ENCODE measurements around the gene C2CD3. TPM values are rescaled to one million over a fixed set of nuclear protein-coding genes. Genes with fewer than 3 reads are reported as not detected.
A peak's percentile ranks its signal among the peaks of the same experiment; 100 is the strongest.

Gene C2CD3
- total RNA-seq, 1 donor from 2014 or later = 53.7 TPM

DNA sequence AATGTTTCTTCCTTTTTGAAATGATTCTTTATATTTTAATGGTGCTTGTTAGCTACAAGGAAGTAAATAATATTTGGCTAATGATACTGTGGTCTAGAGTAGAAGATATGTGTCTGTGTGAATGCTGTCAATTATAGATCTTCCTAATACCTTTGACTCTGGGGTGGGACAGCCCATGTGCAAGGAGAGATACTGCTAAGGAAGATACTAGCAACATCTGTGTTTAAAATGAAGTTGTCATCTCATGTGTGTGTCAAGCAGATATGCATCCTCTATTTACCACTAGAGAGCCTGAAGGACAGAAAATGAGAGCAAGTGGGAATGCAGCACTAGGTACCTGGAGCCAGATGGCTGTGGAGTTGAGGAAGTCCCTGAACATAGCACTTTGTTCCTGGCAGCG lies 34.4 kb upstream of the C2CD3 start:
- no peaks in the 10 kb centered on the region for H3K9me3 ChIP-seq (ENCODE audit: insufficient read depth, low read depth, low read length)
- no peak for DNase-seq (ENCODE audit: low read depth)
- Mint-ChIP-seq H3K4me1 (ENCODE audit: low read depth, unreplicated experiment) (peaks cover 20% of the 10 kb centered on the region), H3K36me3 (ENCODE audit: low read depth, unreplicated experiment) (peaks cover 15% of the 10 kb centered on the region), H3K27ac (ENCODE audit: unreplicated experiment) (peak overlapping the region; percentile 15), H3K27me3 (ENCODE audit: low read depth, unreplicated experiment) (no peaks in the 10 kb centered on the region), H3K4me3 (ENCODE audit: unreplicated experiment) (no peak overlapping the region), H3K9me3 (ENCODE audit: unreplicated experiment) (no peaks in the 10 kb centered on the region)
- H3K36me3 ChIP-seq (ENCODE audit: insufficient read depth, low read length) = no peaks in the 10 kb centered on the region
- no peak overlapping the region for H3K4me2 ChIP-seq (ENCODE audit: low read length)
- H4K20me1 ChIP-seq (ENCODE audit: insufficient read depth, low read length) = peaks cover 7% of the 10 kb centered on the region
- TF ChIP-seq, protein P1, sequence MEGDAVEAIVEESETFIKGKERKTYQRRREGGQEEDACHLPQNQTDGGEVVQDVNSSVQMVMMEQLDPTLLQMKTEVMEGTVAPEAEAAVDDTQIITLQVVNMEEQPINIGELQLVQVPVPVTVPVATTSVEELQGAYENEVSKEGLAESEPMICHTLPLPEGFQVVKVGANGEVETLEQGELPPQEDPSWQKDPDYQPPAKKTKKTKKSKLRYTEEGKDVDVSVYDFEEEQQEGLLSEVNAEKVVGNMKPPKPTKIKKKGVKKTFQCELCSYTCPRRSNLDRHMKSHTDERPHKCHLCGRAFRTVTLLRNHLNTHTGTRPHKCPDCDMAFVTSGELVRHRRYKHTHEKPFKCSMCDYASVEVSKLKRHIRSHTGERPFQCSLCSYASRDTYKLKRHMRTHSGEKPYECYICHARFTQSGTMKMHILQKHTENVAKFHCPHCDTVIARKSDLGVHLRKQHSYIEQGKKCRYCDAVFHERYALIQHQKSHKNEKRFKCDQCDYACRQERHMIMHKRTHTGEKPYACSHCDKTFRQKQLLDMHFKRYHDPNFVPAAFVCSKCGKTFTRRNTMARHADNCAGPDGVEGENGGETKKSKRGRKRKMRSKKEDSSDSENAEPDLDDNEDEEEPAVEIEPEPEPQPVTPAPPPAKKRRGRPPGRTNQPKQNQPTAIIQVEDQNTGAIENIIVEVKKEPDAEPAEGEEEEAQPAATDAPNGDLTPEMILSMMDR (IDR thresholded peaks at IDR 0.05; ENCODE audit: insufficient read depth, low read depth, low read length) = no peak
- no peak for TF ChIP-seq EZH2 (IDR thresholded peaks at IDR 0.05; ENCODE audit: insufficient read depth, low read length)
- H3K27me3 ChIP-seq (ENCODE audit: insufficient read depth, low read length) = no peaks in the 10 kb centered on the region
- no peak overlapping the region for H3K27ac ChIP-seq (ENCODE audit: low read depth, low read length)
- H3K4me3 ChIP-seq (ENCODE audit: insufficient read depth, low read depth, low read length) = no peak overlapping the region
- peaks cover 6% of the 10 kb centered on the region for H3K79me2 ChIP-seq (ENCODE audit: insufficient read depth, low read length)
- no peaks in the 10 kb centered on the region for H3K4me1 ChIP-seq (ENCODE audit: insufficient read depth, low read length)
- no peak overlapping the region for H3K9ac ChIP-seq (ENCODE audit: low read length)
- no peak overlapping the region for H2AFZ ChIP-seq (ENCODE audit: low read depth, low read length)
- no peak for FAIRE-seq

DNA sequence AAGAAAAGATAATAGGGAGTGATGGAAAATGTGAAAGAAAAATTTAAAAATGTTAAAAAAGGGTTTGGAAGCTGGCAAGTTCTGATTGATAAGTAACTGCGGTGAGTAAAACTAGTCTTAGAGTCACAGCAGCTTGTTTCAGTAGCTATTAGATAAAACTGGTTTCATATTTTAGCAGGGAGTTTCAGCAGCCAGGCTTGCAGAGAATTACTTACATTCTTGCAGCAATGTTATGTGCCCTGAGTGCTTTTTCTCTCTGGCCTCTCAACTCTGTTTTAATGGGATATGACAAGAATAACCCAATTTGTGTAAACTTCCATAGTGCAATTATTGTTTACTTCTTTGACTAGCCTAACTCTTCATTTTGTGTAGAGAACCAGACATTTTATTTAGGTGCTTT lies 33.9 kb upstream of the C2CD3 start:
- TF ChIP-seq, protein P1 (IDR thresholded peaks at IDR 0.05; ENCODE audit: insufficient read depth, low read depth, low read length) = no peak
- no peak for TF ChIP-seq EZH2 (IDR thresholded peaks at IDR 0.05; ENCODE audit: insufficient read depth, low read length)
- Histone ChIP-seq H4K20me1 (ENCODE audit: insufficient read depth, low read length) (peaks cover 7% of the 10 kb centered on the region), H2AFZ (ENCODE audit: low read depth, low read length) (no peak overlapping the region), H3K9ac (ENCODE audit: low read length) (no peak overlapping the region), H3K27ac (ENCODE audit: low read depth, low read length) (no peak overlapping the region), H3K4me2 (ENCODE audit: low read length) (no peak overlapping the region), H3K9me3 (ENCODE audit: insufficient read depth, low read depth, low read length) (no peaks in the 10 kb centered on the region), H3K4me3 (ENCODE audit: insufficient read depth, low read depth, low read length) (no peak overlapping the region), H3K79me2 (ENCODE audit: insufficient read depth, low read length) (peaks cover 7% of the 10 kb centered on the region), H3K36me3 (ENCODE audit: insufficient read depth, low read length) (no peaks in the 10 kb centered on the region), H3K27me3 (ENCODE audit: insufficient read depth, low read length) (no peaks in the 10 kb centered on the region), H3K4me1 (ENCODE audit: insufficient read depth, low read length) (no peaks in the 10 kb centered on the region)
- Mint-ChIP-seq H3K4me3 (ENCODE audit: unreplicated experiment) (no peak overlapping the region), H3K36me3 (ENCODE audit: low read depth, unreplicated experiment) (peaks cover 15% of the 10 kb centered on the region), H3K9me3 (ENCODE audit: unreplicated experiment) (no peaks in the 10 kb centered on the region), H3K27me3 (ENCODE audit: low read depth, unreplicated experiment) (no peaks in the 10 kb centered on the region), H3K4me1 (ENCODE audit: low read depth, unreplicated experiment) (peaks cover 20% of the 10 kb centered on the region), H3K27ac (ENCODE audit: unreplicated experiment) (no peak overlapping the region)
- FAIRE-seq (no peak), DNase-seq (ENCODE audit: low read depth) (no peak)

DNA sequence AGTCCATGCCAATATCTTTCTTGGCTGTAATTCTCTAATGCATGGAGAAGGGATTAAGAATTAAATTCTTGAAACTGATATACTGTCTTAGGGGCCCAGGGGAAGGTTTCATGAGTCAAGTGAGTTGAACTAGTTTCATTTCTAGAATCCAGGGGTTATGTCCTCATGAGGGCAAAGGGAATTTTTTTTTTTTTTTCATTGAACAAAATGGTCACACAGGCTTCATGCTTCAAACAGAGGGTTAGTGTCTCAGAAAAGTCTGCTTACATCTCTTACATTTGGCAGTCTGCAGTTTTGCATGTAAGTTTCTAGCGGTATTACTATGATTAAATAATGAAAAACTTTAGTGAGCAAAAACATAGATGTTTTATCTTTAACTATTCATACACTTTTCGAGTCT lies 33.2 kb upstream of the C2CD3 start:
- H2AFZ ChIP-seq (ENCODE audit: low read depth, low read length) = no peak overlapping the region
- no peak for FAIRE-seq

More for the DNA sequence above, 33.2 kb upstream of the C2CD3 start:
- Histone ChIP-seq H3K4me3 (ENCODE audit: insufficient read depth, low read depth, low read length) (no peak overlapping the region), H3K4me1 (ENCODE audit: insufficient read depth, low read length) (no peaks in the 10 kb centered on the region), H3K27me3 (ENCODE audit: insufficient read depth, low read length) (no peaks in the 10 kb centered on the region), H3K79me2 (ENCODE audit: insufficient read depth, low read length) (peaks cover 13% of the 10 kb centered on the region), H3K4me2 (ENCODE audit: low read length) (no peak overlapping the region), H3K36me3 (ENCODE audit: insufficient read depth, low read length) (no peaks in the 10 kb centered on the region), H3K9me3 (ENCODE audit: insufficient read depth, low read depth, low read length) (no peaks in the 10 kb centered on the region), H3K27ac (ENCODE audit: low read depth, low read length) (no peak overlapping the region), H4K20me1 (ENCODE audit: insufficient read depth, low read length) (peaks cover 7% of the 10 kb centered on the region), H3K9ac (ENCODE audit: low read length) (no peak overlapping the region)
- Mint-ChIP-seq H3K4me1 (ENCODE audit: low read depth, unreplicated experiment) (peaks cover 22% of the 10 kb centered on the region), H3K36me3 (ENCODE audit: low read depth, unreplicated experiment) (peaks cover 18% of the 10 kb centered on the region), H3K9me3 (ENCODE audit: unreplicated experiment) (no peaks in the 10 kb centered on the region), H3K4me3 (ENCODE audit: unreplicated experiment) (no peak overlapping the region), H3K27ac (ENCODE audit: unreplicated experiment) (no peak overlapping the region), H3K27me3 (ENCODE audit: low read depth, unreplicated experiment) (no peaks in the 10 kb centered on the region)
- TF ChIP-seq, protein P1 (IDR thresholded peaks at IDR 0.05; ENCODE audit: insufficient read depth, low read depth, low read length) = no peak
- TF ChIP-seq EZH2 (IDR thresholded peaks at IDR 0.05; ENCODE audit: insufficient read depth, low read length) = no peak
- DNase-seq (ENCODE audit: low read depth) = no peak

Measured in astrocyte (in vitro differentiated cells and primary cell).